Activated T-helper 17 cell treated with anti-CD3 and anti-CD28 coated beads, Interleukin-2, amount 50 U/mL, for 72 hours (primary cell): ENCODE data around the gene FITM1. TPM values are rescaled to one million over a fixed set of nuclear protein-coding genes. Genes with fewer than 3 reads are reported as not detected.

ENCODE experiments used
- ATAC-seq: fragments of 150-1000 bp; cut with Tn5 transposase; replicated peaks from 2 replicates; pipeline ENCODE4 v1.10.0; 2021; ENCODE audit warnings: mild to moderate bottlenecking, moderate library complexity
- H3K27ac Mint-ChIP-seq: one replicate; pipeline ENCODE4 v1.8.0; 2022; ENCODE audit warnings: mixed read lengths
- H3K27me3 Mint-ChIP-seq: one replicate; pipeline ENCODE4 v1.8.0; 2022; ENCODE audit warnings: mixed read lengths
- H3K36me3 Mint-ChIP-seq: one replicate; pipeline ENCODE4 v1.8.0; 2022; ENCODE audit warnings: low read depth, mild to moderate bottlenecking, mixed read lengths
- H3K4me1 Mint-ChIP-seq: one replicate; pipeline ENCODE4 v1.8.0; 2022; ENCODE audit warnings: mixed read lengths
- H3K4me3 Mint-ChIP-seq: one replicate; pipeline ENCODE4 v1.8.0; 2022; ENCODE audit warnings: mild to moderate bottlenecking, mixed read lengths
- H3K9me3 Mint-ChIP-seq: one replicate; pipeline ENCODE4 v1.8.0; 2022; ENCODE audit warnings: mixed read lengths
- total RNA-seq, 2 donors: library from RNA; stranded (reverse); gene quantifications; one replicate each; pipeline ENCODE4 v1.2.3, GENCODE V29; 2022

FITM1 gene
- total RNA-seq, 2 donors from 2014 or later, result 0.58 TPM; not detected in 1

- H3K9me3 Mint-ChIP-seq, result no peaks in the 10 kb centered on the region
- no peaks in the 10 kb centered on the region for H3K27me3 Mint-ChIP-seq
- H3K4me3 Mint-ChIP-seq, result no peak overlapping the region
- ATAC-seq, result no peak
- H3K36me3 Mint-ChIP-seq, result peaks cover 70% of the 10 kb centered on the region
- peaks cover 6% of the 10 kb centered on the region for H3K4me1 Mint-ChIP-seq
- H3K27ac Mint-ChIP-seq, result no peak overlapping the region
Measured at GRCh38 chr14:24122416-24122815, 8.0 kb upstream of the FITM1 start.

GRCh38 chr14:24122898-24123297 is 7.6 kb upstream of the FITM1 start:
- Mint-ChIP-seq H3K36me3 (peaks cover 65% of the 10 kb centered on the region), H3K4me3 (no peak overlapping the region), H3K27ac (peak overlapping the region; percentile 58), H3K4me1 (peaks cover 6% of the 10 kb centered on the region), H3K27me3 (no peaks in the 10 kb centered on the region), H3K9me3 (no peaks in the 10 kb centered on the region)
- ATAC-seq, result no peak

GRCh38 chr14:24123424-24124417 is 6.7 kb upstream of the FITM1 start:
- peaks cover under 1% of the 10 kb centered on the region for H3K4me1 Mint-ChIP-seq
- peaks cover 57% of the 10 kb centered on the region for H3K36me3 Mint-ChIP-seq
- ATAC-seq, result no peak
- H3K27ac Mint-ChIP-seq, result peak overlapping the region; percentile 58
- no peaks in the 10 kb centered on the region for H3K27me3 Mint-ChIP-seq
- H3K9me3 Mint-ChIP-seq, result no peaks in the 10 kb centered on the region
- no peak overlapping the region for H3K4me3 Mint-ChIP-seq

- ATAC-seq, result no peak
- no peaks in the 10 kb centered on the region for H3K27me3 Mint-ChIP-seq
- peaks cover 3% of the 10 kb centered on the region for H3K4me1 Mint-ChIP-seq
- peaks cover 25% of the 10 kb centered on the region for H3K36me3 Mint-ChIP-seq
- H3K9me3 Mint-ChIP-seq, result no peaks in the 10 kb centered on the region
- H3K4me3 Mint-ChIP-seq, result no peak overlapping the region
- H3K27ac Mint-ChIP-seq, result no peak overlapping the region
Measured at GRCh38 chr14:24126939-24127338, 3.5 kb upstream of the FITM1 start.

GRCh38 chr14:24127673-24128072 is 2.8 kb upstream of the FITM1 start:
- Mint-ChIP-seq H3K4me1 (peaks cover 7% of the 10 kb centered on the region), H3K27me3 (no peaks in the 10 kb centered on the region), H3K36me3 (peaks cover 17% of the 10 kb centered on the region), H3K27ac (no peak overlapping the region), H3K9me3 (no peaks in the 10 kb centered on the region), H3K4me3 (no peak overlapping the region)
- ATAC-seq, result no peak

GRCh38 chr14:24129410-24129998 is 955 bp upstream of the FITM1 start:
- Mint-ChIP-seq H3K4me1 (peaks cover 13% of the 10 kb centered on the region), H3K27me3 (no peaks in the 10 kb centered on the region)
- ATAC-seq, result no peak

GRCh38 chr14:24130717-24131548 is 474 bp downstream of the FITM1 start:
- ATAC-seq, result no peak
- peak overlapping the region; percentile 50 for H3K27ac Mint-ChIP-seq

More at GRCh38 chr14:24129410-24129998, 955 bp upstream of the FITM1 start:
- Mint-ChIP-seq H3K36me3 (no peaks in the 10 kb centered on the region), H3K9me3 (no peaks in the 10 kb centered on the region), H3K4me3 (no peak overlapping the region), H3K27ac (no peak overlapping the region)

GRCh38 chr14:24131549-24131966 is 1.1 kb downstream of the FITM1 start:
- peak overlapping the region; percentile 83 for H3K27ac Mint-ChIP-seq

More at GRCh38 chr14:24130717-24131548, 474 bp downstream of the FITM1 start:
- Mint-ChIP-seq H3K27me3 (no peaks in the 10 kb centered on the region), H3K4me1 (peaks cover 20% of the 10 kb centered on the region), H3K36me3 (no peaks in the 10 kb centered on the region), H3K4me3 (no peak overlapping the region), H3K9me3 (no peaks in the 10 kb centered on the region)

GRCh38 chr14:24132061-24132685 is 1.7 kb downstream of the FITM1 start:
- Mint-ChIP-seq H3K27me3 (no peaks in the 10 kb centered on the region), H3K4me3 (peak overlapping the region; percentile 60), H3K36me3 (peaks cover 8% of the 10 kb centered on the region), H3K4me1 (peaks cover 26% of the 10 kb centered on the region), H3K9me3 (no peaks in the 10 kb centered on the region), H3K27ac (peak overlapping the region; percentile 83)
- no peak for ATAC-seq

More at GRCh38 chr14:24131549-24131966, 1.1 kb downstream of the FITM1 start:
- Mint-ChIP-seq H3K9me3 (no peaks in the 10 kb centered on the region), H3K4me3 (peak overlapping the region; percentile 60), H3K27me3 (no peaks in the 10 kb centered on the region), H3K4me1 (peaks cover 20% of the 10 kb centered on the region), H3K36me3 (peaks cover 2% of the 10 kb centered on the region)
- ATAC-seq, result no peak

GRCh38 chr14:24132976-24133375 is 2.5 kb downstream of the FITM1 start:
- no peak for ATAC-seq
- Mint-ChIP-seq H3K27me3 (no peaks in the 10 kb centered on the region), H3K4me3 (peak overlapping the region; percentile 60), H3K36me3 (peaks cover 16% of the 10 kb centered on the region), H3K9me3 (no peaks in the 10 kb centered on the region), H3K4me1 (peaks cover 28% of the 10 kb centered on the region), H3K27ac (peak overlapping the region; percentile 83)

GRCh38 chr14:24133735-24134134 is 3.3 kb downstream of the FITM1 start:
- H3K36me3 Mint-ChIP-seq, result peaks cover 24% of the 10 kb centered on the region
- H3K4me3 Mint-ChIP-seq, result no peak overlapping the region
- H3K9me3 Mint-ChIP-seq, result no peaks in the 10 kb centered on the region

GRCh38 chr14:24135584-24135833 is 5.0 kb downstream of the FITM1 start:
- ATAC-seq, result peak; percentile 5
- H3K27ac Mint-ChIP-seq, result peak overlapping the region; percentile 75
- H3K4me1 Mint-ChIP-seq, result peaks cover 44% of the 10 kb centered on the region
- peaks cover 41% of the 10 kb centered on the region for H3K36me3 Mint-ChIP-seq
- peak overlapping the region; percentile 86 for H3K4me3 Mint-ChIP-seq
- H3K27me3 Mint-ChIP-seq, result no peaks in the 10 kb centered on the region
- H3K9me3 Mint-ChIP-seq, result no peaks in the 10 kb centered on the region

More at GRCh38 chr14:24133735-24134134, 3.3 kb downstream of the FITM1 start:
- ATAC-seq, result no peak
- Mint-ChIP-seq H3K27me3 (no peaks in the 10 kb centered on the region), H3K4me1 (peaks cover 33% of the 10 kb centered on the region), H3K27ac (no peak overlapping the region)

GRCh38 chr14:24135834-24136683 is 5.6 kb downstream of the FITM1 start, which contains the start of gene PSME1:
Gene PSME1 (plus strand): TSS chr14:24136194. CDS start chr14:24136263, 69 bp downstream.
- Mint-ChIP-seq H3K4me1 (peaks cover 44% of the 10 kb centered on the region), H3K36me3 (peaks cover 47% of the 10 kb centered on the region), H3K4me3 (peak within 1 kb of the TSS; percentile 86), H3K9me3 (no peaks in the 10 kb centered on the region), H3K27ac (peak within 1 kb of the TSS; percentile 91), H3K27me3 (no peaks in the 10 kb centered on the region)
- ATAC-seq, result peak; percentile 94
